AG09309 (cell line): Measurements from ENCODE around the gene IL3.
A peak's percentile ranks its signal among the peaks of the same experiment; 100 is the strongest.

Experiments
- DNase-seq: peaks from one replicate; pipeline ENCODE4 v3.0.0-alpha.2; 2010; ENCODE audit warnings: low read depth
- H3K4me3 ChIP-seq: 2 replicates; pipeline ENCODE4 v1.5.1; 2011; ENCODE audit warnings: mild to moderate bottlenecking, low read depth, low read length, moderate library complexity; ENCODE audit not compliant: control insufficient read depth
- TF ChIP-seq, protein P1 (sequence below): IDR thresholded peaks from 2 replicates; pipeline ENCODE4 v1.5.1; 2011; ENCODE audit warnings: mild to moderate bottlenecking, low read depth, low read length, inconsistent platforms; ENCODE audit not compliant: insufficient read depth, control insufficient read depth; ENCODE audit errors: missing control alignments

The IL3 gene

DNA sequence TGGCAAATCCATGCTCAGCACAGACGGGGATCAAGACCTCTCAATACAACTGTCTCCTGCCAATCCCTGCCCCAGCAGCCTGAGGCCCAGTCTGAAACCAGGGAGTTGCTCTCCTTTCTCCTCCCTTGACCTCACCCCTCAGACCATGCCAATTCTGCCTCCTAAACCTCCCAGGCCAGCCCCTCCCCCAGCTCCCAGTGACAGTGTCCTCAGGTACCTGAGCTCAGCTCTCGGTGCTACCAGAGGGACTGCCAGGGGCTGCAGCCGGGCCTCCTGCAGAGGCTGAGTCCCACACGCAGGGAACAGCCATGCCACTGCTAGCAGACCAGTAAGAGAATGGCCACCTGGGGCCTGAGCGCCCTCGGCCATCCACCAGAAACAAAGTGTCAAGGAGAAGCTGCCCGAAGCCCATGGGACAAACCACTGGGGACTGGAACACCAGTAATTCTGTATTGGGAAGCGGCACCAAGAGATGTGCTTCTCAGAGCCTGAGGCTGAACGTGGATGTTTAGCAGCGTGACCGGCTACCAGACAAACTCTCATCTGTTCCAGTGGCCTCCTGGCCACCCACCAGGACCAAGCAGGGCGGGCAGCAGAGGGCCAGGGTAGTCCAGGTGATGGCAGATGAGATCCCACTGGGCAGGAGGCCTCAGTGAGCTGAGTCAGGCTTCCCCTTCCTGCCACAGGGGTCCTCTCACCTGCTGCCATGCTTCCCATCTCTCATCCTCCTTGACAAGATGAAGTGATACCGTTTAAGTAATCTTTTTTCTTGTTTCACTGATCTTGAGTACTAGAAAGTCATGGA, 557 bp upstream of the IL3 start:
- TF ChIP-seq, protein P1, sequence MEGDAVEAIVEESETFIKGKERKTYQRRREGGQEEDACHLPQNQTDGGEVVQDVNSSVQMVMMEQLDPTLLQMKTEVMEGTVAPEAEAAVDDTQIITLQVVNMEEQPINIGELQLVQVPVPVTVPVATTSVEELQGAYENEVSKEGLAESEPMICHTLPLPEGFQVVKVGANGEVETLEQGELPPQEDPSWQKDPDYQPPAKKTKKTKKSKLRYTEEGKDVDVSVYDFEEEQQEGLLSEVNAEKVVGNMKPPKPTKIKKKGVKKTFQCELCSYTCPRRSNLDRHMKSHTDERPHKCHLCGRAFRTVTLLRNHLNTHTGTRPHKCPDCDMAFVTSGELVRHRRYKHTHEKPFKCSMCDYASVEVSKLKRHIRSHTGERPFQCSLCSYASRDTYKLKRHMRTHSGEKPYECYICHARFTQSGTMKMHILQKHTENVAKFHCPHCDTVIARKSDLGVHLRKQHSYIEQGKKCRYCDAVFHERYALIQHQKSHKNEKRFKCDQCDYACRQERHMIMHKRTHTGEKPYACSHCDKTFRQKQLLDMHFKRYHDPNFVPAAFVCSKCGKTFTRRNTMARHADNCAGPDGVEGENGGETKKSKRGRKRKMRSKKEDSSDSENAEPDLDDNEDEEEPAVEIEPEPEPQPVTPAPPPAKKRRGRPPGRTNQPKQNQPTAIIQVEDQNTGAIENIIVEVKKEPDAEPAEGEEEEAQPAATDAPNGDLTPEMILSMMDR = no peak
- no peak for DNase-seq
- H3K4me3 ChIP-seq = no peak overlapping the region

DNA sequence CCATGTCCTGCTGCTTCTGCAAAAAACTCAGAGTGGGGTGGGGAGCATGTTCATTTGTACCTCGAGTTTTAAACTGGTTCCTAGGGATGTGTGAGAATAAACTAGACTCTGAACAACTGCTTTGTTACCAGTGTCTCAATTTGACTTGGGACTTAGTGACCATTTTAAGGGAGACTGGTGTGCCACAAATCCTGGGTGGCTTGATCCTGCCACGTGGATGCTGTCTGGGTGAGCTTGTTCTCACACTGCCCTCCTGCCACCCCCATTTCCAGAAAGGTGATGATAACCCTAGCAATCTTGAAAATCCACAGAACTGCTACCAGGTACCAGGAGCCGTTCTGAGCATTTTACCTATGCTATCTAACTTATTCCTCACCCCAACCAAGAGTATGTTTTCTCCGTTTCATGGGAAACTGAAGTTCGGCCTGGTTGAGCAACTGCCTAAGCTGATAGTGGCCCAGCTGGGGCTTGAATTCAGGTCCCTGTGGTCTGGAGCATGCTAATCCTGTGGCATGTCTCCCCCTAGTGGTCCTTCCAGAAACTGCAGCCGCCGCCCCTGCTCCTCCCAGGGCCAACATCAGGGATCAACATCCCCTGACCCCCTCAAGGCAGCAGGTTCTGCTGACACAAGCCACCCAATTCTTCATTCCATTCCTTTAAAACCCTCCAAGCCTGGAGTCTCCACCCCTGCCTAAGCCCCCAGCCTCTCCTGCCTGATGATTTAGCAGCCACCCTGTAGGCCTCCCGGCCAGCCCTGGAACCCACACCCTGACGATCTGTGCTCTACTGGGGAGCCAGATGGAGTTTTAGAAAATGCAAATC, 2.8 kb downstream of the IL3 start:
- no peak overlapping the region for H3K4me3 ChIP-seq
- TF ChIP-seq, protein P1 = peak; percentile 97
- DNase-seq = no peak

DNA sequence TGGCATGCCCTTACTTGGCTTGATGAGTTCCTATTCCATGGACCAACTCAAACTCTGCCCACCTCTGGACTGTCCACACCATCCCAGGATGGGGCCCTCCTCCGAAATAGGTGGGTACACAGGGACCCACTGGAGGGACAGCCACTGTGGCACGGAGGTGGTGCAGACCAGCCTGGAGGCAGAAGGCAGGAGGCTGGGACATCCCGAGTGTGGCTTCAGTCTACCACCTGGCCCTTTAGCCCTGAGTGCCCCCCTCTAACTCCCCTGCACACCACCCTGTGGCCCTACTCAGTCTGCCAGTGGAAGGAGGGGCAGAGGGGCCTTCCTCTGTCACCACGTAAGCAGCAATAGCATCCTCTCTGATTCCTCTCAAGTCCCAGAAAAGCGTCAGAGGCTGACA, 3.7 kb downstream of the IL3 start:
- DNase-seq = no peak
- TF ChIP-seq, protein P1 = no peak
- no peak overlapping the region for H3K4me3 ChIP-seq

GRCh38 chr5:132064738-132065331, 4.4 kb downstream of the IL3 start:
- no peak for DNase-seq
- TF ChIP-seq, protein P1 = peak; percentile 96

GRCh38 chr5:132065351-132065937, 5.0 kb downstream of the IL3 start:
- DNase-seq = no peak
- TF ChIP-seq, protein P1 = peak; percentile 80
- H3K4me3 ChIP-seq = no peak overlapping the region

More at GRCh38 chr5:132064738-132065331, 4.4 kb downstream of the IL3 start:
- H3K4me3 ChIP-seq = no peak overlapping the region
